Breast epithelium (tissue), 3 donors: ENCODE measurements around the gene LDLRAD4.

ENCODE experiments used
- CTCF ChIP-seq, 3 donors: fragments of 450-650 bp; IDR thresholded peaks; one replicate each; pipeline ENCODE4 v1.5.1; 2016 to 2017; ENCODE audit warnings: antibody characterized with exemption in 3 of 3, mild to moderate bottlenecking in 3 of 3, moderate library complexity in 3 of 3
- POLR2A ChIP-seq: fragments of 450-650 bp; IDR thresholded peaks from one replicate; pipeline ENCODE4 v1.6.1; 2016; ENCODE audit warnings: antibody characterized with exemption, mild to moderate bottlenecking, moderate library complexity
- POLR2AphosphoS5 ChIP-seq, 3 donors: sonication (generic); formaldehyde crosslinking; IDR thresholded peaks; one replicate each; pipeline ENCODE4 v1.6.1; 2017; ENCODE audit warnings: antibody characterized with exemption in 3 of 3

DNA sequence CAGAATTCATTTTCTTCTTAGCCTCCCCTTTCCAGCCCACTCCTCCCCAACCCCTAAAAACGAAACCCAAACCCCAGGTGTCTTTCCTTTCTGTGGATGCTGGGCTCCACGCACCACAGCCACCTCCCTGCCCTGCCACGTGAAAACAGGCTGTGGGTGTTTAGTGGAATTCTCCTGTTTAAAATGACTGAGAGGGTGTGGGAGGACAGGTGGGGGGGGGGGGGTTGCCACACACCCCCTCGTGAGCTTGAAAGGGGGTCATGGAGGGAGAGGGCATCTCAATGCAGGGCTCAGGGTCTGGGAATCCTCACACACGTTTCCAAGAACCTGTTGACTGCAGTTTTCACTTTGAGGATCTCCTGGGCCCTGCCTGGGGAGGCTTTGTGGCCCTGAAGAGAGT, 397.5 kb downstream of the LDLRAD4 start:
- no peak for TF ChIP-seq CTCF (IDR thresholded peaks at IDR 0.05)
- TF ChIP-seq POLR2A, result no peak
- TF ChIP-seq POLR2AphosphoS5 (IDR thresholded peaks at IDR 0.05), result no peak
